ENCODE measurements around the gene TMEM255B.

DNA sequence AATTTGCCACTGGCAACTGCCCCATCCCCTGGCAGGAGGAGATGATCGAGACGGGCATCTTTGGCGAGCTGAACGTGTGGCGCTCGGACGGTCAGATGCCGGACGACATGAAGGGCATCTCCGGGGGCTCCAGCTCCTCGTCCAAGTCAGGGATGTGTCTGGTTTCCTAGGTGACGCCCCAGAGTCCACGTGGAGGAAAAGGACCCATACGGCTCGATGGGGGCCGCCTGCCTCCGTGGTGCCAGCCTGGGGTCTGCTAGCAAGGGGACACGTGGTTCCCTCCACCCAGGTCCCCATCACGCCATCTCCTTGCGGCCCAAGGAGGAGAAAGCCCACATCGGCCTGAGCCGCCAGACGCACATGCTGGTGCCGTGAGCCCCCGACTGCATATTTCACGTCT, 23.8 kb upstream of the TMEM255B start:
- no peak for TF ChIP-seq EZH2 (optimal IDR thresholded peaks at IDR 0.05; ENCODE audit: low read depth, low read length)
- TF ChIP-seq, protein P1, sequence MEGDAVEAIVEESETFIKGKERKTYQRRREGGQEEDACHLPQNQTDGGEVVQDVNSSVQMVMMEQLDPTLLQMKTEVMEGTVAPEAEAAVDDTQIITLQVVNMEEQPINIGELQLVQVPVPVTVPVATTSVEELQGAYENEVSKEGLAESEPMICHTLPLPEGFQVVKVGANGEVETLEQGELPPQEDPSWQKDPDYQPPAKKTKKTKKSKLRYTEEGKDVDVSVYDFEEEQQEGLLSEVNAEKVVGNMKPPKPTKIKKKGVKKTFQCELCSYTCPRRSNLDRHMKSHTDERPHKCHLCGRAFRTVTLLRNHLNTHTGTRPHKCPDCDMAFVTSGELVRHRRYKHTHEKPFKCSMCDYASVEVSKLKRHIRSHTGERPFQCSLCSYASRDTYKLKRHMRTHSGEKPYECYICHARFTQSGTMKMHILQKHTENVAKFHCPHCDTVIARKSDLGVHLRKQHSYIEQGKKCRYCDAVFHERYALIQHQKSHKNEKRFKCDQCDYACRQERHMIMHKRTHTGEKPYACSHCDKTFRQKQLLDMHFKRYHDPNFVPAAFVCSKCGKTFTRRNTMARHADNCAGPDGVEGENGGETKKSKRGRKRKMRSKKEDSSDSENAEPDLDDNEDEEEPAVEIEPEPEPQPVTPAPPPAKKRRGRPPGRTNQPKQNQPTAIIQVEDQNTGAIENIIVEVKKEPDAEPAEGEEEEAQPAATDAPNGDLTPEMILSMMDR (IDR thresholded peaks at IDR 0.05; ENCODE audit: low read length) = no peak
- no peak for TF ChIP-seq EZH2phosphoT487 (IDR thresholded peaks at IDR 0.05; ENCODE audit: low read length)
